ENCODE results near the gene TOPBP1.

DNA sequence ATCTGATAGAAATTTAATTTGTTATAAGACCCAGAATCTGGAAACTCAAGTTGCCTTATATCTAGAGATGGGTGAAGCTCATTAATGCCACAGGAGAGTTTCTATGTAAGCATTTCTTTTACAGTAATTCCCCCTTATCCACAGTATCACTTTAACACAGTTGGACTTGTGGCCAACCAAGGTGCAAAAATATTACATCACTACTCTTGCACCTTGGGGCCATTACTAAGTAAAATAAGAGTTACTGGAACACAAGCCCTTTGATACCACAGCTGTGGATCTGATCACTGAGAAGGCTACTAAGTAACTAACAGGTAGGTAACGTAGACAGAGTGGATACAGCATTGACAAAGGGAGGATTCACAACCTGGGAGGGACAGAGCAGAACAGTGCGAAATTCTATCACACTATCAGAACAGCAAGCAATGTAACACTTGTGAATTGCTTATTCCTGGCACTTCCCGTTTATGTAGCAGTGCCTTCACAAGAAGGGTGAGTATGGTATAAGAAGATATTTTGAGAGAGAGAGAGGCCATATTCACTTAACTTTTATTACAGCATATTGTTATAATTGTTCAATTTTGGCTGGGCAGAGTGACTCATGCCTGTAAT is 33.9 kb upstream of the TOPBP1 start:
- TF ChIP-seq, protein P1, sequence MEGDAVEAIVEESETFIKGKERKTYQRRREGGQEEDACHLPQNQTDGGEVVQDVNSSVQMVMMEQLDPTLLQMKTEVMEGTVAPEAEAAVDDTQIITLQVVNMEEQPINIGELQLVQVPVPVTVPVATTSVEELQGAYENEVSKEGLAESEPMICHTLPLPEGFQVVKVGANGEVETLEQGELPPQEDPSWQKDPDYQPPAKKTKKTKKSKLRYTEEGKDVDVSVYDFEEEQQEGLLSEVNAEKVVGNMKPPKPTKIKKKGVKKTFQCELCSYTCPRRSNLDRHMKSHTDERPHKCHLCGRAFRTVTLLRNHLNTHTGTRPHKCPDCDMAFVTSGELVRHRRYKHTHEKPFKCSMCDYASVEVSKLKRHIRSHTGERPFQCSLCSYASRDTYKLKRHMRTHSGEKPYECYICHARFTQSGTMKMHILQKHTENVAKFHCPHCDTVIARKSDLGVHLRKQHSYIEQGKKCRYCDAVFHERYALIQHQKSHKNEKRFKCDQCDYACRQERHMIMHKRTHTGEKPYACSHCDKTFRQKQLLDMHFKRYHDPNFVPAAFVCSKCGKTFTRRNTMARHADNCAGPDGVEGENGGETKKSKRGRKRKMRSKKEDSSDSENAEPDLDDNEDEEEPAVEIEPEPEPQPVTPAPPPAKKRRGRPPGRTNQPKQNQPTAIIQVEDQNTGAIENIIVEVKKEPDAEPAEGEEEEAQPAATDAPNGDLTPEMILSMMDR (IDR thresholded peaks at IDR 0.05; ENCODE audit: low read length), result no peak
- no peak for TF ChIP-seq EZH2phosphoT487 (IDR thresholded peaks at IDR 0.05; ENCODE audit: low read length)

Data from MM.1S (cell line).